GM13977 (cell line): ENCODE measurements around the gene NKAIN2.

Source experiments
- DNase-seq: peaks from one replicate; pipeline ENCODE4 v3.0.0; 2012; ENCODE audit warnings: low spot score
- CTCF ChIP-seq: IDR thresholded peaks from 2 replicates; pipeline ENCODE4 v1.5.1; 2012; ENCODE audit warnings: mild to moderate bottlenecking, control low read depth; ENCODE audit not compliant: insufficient read depth; ENCODE audit errors: extremely low read depth, missing control alignments
- in situ Hi-C: fragments of 300-500 bp; cut with MboI; formaldehyde crosslinking; loops from one replicate; pipeline ENCODE4 v1.12.0; 2022; ENCODE audit warnings: low sequenced_read_pairs, low pct_unique_long_range_greater_than_20kb, mixed read lengths, inconsistent platforms; ENCODE audit not compliant: unreplicated experiment

The NKAIN2 gene

GRCh38 chr6:123838505-123839234 is 35.0 kb downstream of the NKAIN2 start:
- no peak for TF ChIP-seq CTCF
- in situ Hi-C loops, result no loop called here
- no peak for DNase-seq

GRCh38 chr6:123841067-123841896 is 37.6 kb downstream of the NKAIN2 start:
- TF ChIP-seq CTCF, result no peak
- in situ Hi-C loops, result no loop called here
- no peak for DNase-seq

GRCh38 chr6:123844011-123844410 is 40.3 kb downstream of the NKAIN2 start:
- no peak for TF ChIP-seq CTCF
- in situ Hi-C loops, result no loop called here
- no peak for DNase-seq

GRCh38 chr6:123848347-123848746 is 44.7 kb downstream of the NKAIN2 start:
- no peak for DNase-seq
- in situ Hi-C loops, result no loop called here
- no peak for TF ChIP-seq CTCF

GRCh38 chr6:123849406-123849805 is 45.7 kb downstream of the NKAIN2 start:
- in situ Hi-C loops, result no loop called here
- TF ChIP-seq CTCF, result no peak
- DNase-seq, result no peak

GRCh38 chr6:123850555-123850954 is 46.9 kb downstream of the NKAIN2 start:
- TF ChIP-seq CTCF, result no peak
- in situ Hi-C loops, result no loop called here
- no peak for DNase-seq
